Upper lobe of right lung (tissue), 1 donor: ENCODE data around the gene SLC22A5. TPM values are rescaled to one million over a fixed set of nuclear protein-coding genes. Genes with fewer than 3 reads are reported as not detected.

Source experiments
- ATAC-seq: fragments of 200-7000 bp; cut with Tn5 transposase; one replicate; pipeline ENCODE4 v1.9.1; 2020; ENCODE audit warnings: mild to moderate bottlenecking, moderate library complexity
- DNase-seq: peaks from one replicate; pipeline ENCODE4 v3.0.0-alpha.2; 2020
- H3K27ac ChIP-seq: fragments of 200-600 bp; one replicate; pipeline ENCODE4 v1.8.0; 2022
- H3K27me3 ChIP-seq: fragments of 200-600 bp; one replicate; pipeline ENCODE4 v1.8.0; 2022; ENCODE audit warnings: mild to moderate bottlenecking
- H3K36me3 ChIP-seq: fragments of 200-600 bp; one replicate; pipeline ENCODE4 v1.8.0; 2022
- H3K4me1 ChIP-seq: fragments of 200-600 bp; one replicate; pipeline ENCODE4 v1.8.0; 2022
- H3K4me3 ChIP-seq: fragments of 200-600 bp; one replicate; pipeline ENCODE4 v1.8.0; 2022; ENCODE audit warnings: mild to moderate bottlenecking
- H3K9me3 ChIP-seq: fragments of 200-600 bp; one replicate; pipeline ENCODE4 v1.8.0; 2022
- intact Hi-C: fragments of 100-400 bp; cut with DNase I; formaldehyde crosslinking; loops from one replicate; pipeline ENCODE4 v1.11.0; 2022
- long read RNA-seq: library from polyadenylated mRNA; unstranded; transcript quantifications from one replicate; pipeline ENCODE4 v2.0.0, GENCODE V29; 2021
- total RNA-seq: library from RNA; stranded (reverse); fragmentation: NEBNext Ultra II Directional; extraction: Animal tissue kit (Norgen Biotek cat#: 25700); gene quantifications from one replicate; pipeline ENCODE4 v1.2.1, GENCODE V29; 2021
- TF ChIP-seq, protein P1 (sequence below): fragments of 200-600 bp; IDR thresholded peaks from one replicate; pipeline ENCODE4 v1.8.0; 2022; ENCODE audit warnings: antibody characterized with exemption
- donor health status: DM: no; HTN: yes; CAD: no; lungs with severe emphysema.

Gene SLC22A5
- 10.2 TPM for total RNA-seq
- long read RNA-seq, transcript SLC22A5-201 (10 exons, 3,237 nt) = major isoform, 17 of 28 reads
- long read RNA-seq, partial matches to known transcripts = 0 of 28 reads
- long read RNA-seq, other reads (novel, unspliced or antisense) = 10 of 28 reads

GRCh38 chr5:132369474-132370180 is at the start of gene SLC22A5:
TSS of gene SLC22A5 (plus strand) at chr5:132369710. CDS start at chr5:132369973, 263 bp downstream.
- TF ChIP-seq, protein P1, sequence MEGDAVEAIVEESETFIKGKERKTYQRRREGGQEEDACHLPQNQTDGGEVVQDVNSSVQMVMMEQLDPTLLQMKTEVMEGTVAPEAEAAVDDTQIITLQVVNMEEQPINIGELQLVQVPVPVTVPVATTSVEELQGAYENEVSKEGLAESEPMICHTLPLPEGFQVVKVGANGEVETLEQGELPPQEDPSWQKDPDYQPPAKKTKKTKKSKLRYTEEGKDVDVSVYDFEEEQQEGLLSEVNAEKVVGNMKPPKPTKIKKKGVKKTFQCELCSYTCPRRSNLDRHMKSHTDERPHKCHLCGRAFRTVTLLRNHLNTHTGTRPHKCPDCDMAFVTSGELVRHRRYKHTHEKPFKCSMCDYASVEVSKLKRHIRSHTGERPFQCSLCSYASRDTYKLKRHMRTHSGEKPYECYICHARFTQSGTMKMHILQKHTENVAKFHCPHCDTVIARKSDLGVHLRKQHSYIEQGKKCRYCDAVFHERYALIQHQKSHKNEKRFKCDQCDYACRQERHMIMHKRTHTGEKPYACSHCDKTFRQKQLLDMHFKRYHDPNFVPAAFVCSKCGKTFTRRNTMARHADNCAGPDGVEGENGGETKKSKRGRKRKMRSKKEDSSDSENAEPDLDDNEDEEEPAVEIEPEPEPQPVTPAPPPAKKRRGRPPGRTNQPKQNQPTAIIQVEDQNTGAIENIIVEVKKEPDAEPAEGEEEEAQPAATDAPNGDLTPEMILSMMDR = no peak
- Histone ChIP-seq H3K27me3 (no peaks in the 10 kb centered on the region), H3K27ac (peak within 1 kb of the TSS; percentile 84), H3K4me1 (peaks cover 21% of the 10 kb centered on the region), H3K36me3 (no peaks in the 10 kb centered on the region), H3K9me3 (no peaks in the 10 kb centered on the region), H3K4me3 (peak within 1 kb of the TSS; percentile 75)
- intact Hi-C loops = no loop called here
- DNase-seq = peak; percentile 92
- peak; percentile 95 for ATAC-seq

DNA sequence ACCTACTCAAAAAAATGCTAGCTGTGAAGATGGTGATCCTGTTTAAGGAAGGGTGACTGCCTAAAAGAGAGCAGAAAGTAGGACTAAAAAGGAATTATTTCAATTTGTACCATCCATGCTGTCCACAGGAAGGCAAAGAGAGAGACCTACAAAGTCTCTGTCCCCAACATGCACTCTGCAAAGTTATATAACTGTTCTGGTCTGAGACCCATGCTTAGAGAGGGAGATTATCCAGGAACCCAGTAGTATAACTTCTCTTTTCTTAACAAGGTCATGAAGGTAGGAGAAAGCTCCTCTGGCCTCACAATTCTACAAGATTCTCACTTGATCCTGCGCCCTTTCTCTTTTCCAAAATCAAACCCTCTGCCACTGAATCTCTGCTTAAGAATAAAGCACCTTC is 49.5 kb upstream of the SLC22A5 start:
- intact Hi-C loops = no loop called here
- Histone ChIP-seq H3K4me1 (no peaks in the 10 kb centered on the region), H3K36me3 (no peaks in the 10 kb centered on the region), H3K27me3 (no peaks in the 10 kb centered on the region), H3K4me3 (no peak overlapping the region), H3K9me3 (no peaks in the 10 kb centered on the region), H3K27ac (no peak overlapping the region)
- ATAC-seq (no peak), DNase-seq (no peak)
- TF ChIP-seq, protein P1 = no peak

DNA sequence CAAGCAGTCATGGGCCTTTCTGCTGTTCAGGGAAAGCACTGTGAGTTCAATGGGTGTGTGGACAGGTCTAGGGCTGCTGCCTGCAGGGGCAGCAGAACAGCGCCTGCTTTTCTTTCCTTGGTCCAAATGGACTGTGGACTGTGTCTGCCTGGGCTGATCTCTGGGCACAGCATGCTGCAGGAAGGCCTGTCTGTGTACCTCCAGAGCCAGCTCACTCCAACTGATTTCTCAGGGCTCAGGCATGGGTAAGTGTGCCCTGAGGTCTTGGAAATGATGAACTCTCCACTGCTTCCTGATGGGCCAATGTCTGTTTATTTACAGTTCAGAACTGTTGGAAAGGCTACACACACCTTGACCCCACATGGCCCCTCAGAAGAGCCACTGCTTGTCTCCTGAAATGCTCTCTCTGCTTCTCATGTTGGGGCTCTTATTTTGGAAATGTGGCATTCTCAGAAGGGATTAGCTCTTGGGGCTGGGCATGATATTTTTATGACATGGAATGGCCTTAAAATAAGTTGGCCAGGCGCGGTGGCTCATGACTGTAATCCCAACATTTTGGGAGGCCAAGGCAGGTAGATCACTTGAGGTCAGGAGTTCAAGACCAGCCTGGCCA is 48.3 kb upstream of the SLC22A5 start:
- peak; percentile 25 for ATAC-seq

DNA sequence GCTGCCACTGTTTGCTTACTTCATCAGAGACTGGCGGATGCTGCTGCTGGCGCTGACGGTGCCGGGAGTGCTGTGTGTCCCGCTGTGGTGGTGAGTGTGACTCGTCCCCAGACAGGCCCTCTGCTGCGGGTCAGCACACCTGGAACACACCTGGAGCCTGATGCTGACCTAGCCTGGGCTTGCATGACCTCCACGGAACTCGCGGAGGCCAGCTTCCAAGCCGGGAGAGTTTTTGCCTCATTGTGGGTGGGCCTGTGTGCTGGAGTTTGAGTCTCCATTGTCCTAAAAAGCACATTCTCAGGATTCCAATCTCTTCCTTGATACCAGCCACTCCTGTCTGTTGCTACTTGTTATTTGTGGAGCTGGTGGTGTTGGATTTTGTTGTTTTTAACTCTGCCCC is 47.2 kb upstream of the SLC22A5 start:
- DNase-seq (no peak), ATAC-seq (peak; percentile 23)
- TF ChIP-seq, protein P1 = no peak
- Histone ChIP-seq H3K36me3 (no peaks in the 10 kb centered on the region), H3K4me1 (no peaks in the 10 kb centered on the region), H3K27me3 (no peaks in the 10 kb centered on the region), H3K9me3 (no peaks in the 10 kb centered on the region), H3K27ac (no peak overlapping the region), H3K4me3 (no peak overlapping the region)
- intact Hi-C loops = no loop called here

More for the DNA sequence above, 48.3 kb upstream of the SLC22A5 start:
- TF ChIP-seq, protein P1 = no peak
- no peak for DNase-seq
- intact Hi-C loops = no loop called here
- Histone ChIP-seq H3K27me3 (no peaks in the 10 kb centered on the region), H3K36me3 (no peaks in the 10 kb centered on the region), H3K27ac (no peak overlapping the region), H3K9me3 (no peaks in the 10 kb centered on the region), H3K4me1 (no peaks in the 10 kb centered on the region), H3K4me3 (no peak overlapping the region)

- intact Hi-C loops = no loop called here
Measured at GRCh38 chr5:132323202-132323601, 46.3 kb upstream of the SLC22A5 start.

More at GRCh38 chr5:132323202-132323601, 46.3 kb upstream of the SLC22A5 start:
- H3K4me1 ChIP-seq = no peaks in the 10 kb centered on the region
- TF ChIP-seq, protein P1 = no peak
- no peak overlapping the region for H3K4me3 ChIP-seq
- ATAC-seq = no peak
- H3K27me3 ChIP-seq = no peaks in the 10 kb centered on the region
- H3K27ac ChIP-seq = no peak overlapping the region
- H3K9me3 ChIP-seq = no peaks in the 10 kb centered on the region
- no peaks in the 10 kb centered on the region for H3K36me3 ChIP-seq
- DNase-seq = no peak
